Upper lobe of left lung (tissue), 6 donors: ENCODE results near the gene RPS27. TPM values are rescaled to one million over a fixed set of nuclear protein-coding genes. Genes with fewer than 3 reads are reported as not detected.

Source experiments
- small RNA-seq, 4 donors: library from RNA; depleted of rRNA; stranded (forward); fragments of <200 nt; gene quantifications; one replicate each; pipeline ENCODE3, GENCODE V24; 2016
- total RNA-seq, 6 donors: library from RNA; depleted of rRNA in 4 of 6; stranded (reverse); fragments of >200 nt in 4 of 6; gene quantifications; one replicate each; pipeline versions ENCODE4 v1.1.0 to v1.2.1, GENCODE V29; 2016 to 2021
- donor health status: DM: no; HTN: no; CAD: no; lungs with moderate emphysema.
- donor health status: DM: no; HTN: yes; CAD: no; lungs with severe emphysema.

Gene RPS27
- total RNA-seq, 6 donors from 2014 or later = 551 to 2,666 (median 1,424) TPM

Small RNA genes within 50 kb of the gene (small RNA-seq; reads per million reads assigned to genes)
- gene MIR6737 = 0 to 0.43 (median 0.03) reads per million in 4 donors
- gene RNU6-179P = 0 reads per million in 4 donors

Other genes starting within 250 kb of the RPS27 start
- gene SLC27A3, start 215.4 kb upstream of the RPS27 start, total RNA-seq = 100 to 1,000 TPM in 5 of 6 donors, 10 to 100 TPM in 1; 92.8 to 272 (median 167) TPM
- 10 to 100 TPM; 16.0 to 50.3 (median 37.8) TPM for gene GATAD2B, start 67.8 kb upstream of the RPS27 start, total RNA-seq
- gene DENND4B, start 44.0 kb upstream of the RPS27 start, total RNA-seq = 100 to 1,000 TPM in 4 of 6 donors, 10 to 100 TPM in 2; 43.3 to 151 (median 103) TPM
- 10 to 100 TPM; 19.4 to 93.2 (median 37.6) TPM for gene CRTC2, start 32.1 kb upstream of the RPS27 start, total RNA-seq
- gene SLC39A1, start 27.2 kb upstream of the RPS27 start, total RNA-seq = 100 to 1,000 TPM in 3 of 6 donors, 10 to 100 TPM in 3; 41.9 to 145 (median 102) TPM
- 10 to 100 TPM in 3 of 6 donors, 1 to 10 TPM in 3; 4.7 to 17.4 (median 9.4) TPM for gene CREB3L4, start 22.9 kb upstream of the RPS27 start, total RNA-seq
- 100 to 1,000 TPM; 123 to 285 (median 157) TPM for gene JTB, start 13.1 kb upstream of the RPS27 start, total RNA-seq
- 100 to 1,000 TPM in 2 of 6 donors, 10 to 100 TPM in 4; 33.9 to 116 (median 56.6) TPM for gene RAB13, start 4.4 kb upstream of the RPS27 start, total RNA-seq
- under 1 TPM in 4 of 6 donors, not detected in 2; 0.11 to 0.91 (median 0.30) TPM for gene NUP210L, start 164.3 kb downstream of the RPS27 start, total RNA-seq
- 100 to 1,000 TPM; 149 to 452 (median 344) TPM for gene TPM3, start 201.3 kb downstream of the RPS27 start, total RNA-seq
- 1 to 10 TPM in 2 of 6 donors, not detected in 4; 5.9 to 6.5 TPM for gene CFAP141, start 215.6 kb downstream of the RPS27 start, total RNA-seq
- 100 to 1,000 TPM in 5 of 6 donors, 10 to 100 TPM in 1; 77.5 to 137 (median 119) TPM for gene UBAP2L, start 230.2 kb downstream of the RPS27 start, total RNA-seq